Measurements from ENCODE around the gene NT5C.

NT5C gene

DNA sequence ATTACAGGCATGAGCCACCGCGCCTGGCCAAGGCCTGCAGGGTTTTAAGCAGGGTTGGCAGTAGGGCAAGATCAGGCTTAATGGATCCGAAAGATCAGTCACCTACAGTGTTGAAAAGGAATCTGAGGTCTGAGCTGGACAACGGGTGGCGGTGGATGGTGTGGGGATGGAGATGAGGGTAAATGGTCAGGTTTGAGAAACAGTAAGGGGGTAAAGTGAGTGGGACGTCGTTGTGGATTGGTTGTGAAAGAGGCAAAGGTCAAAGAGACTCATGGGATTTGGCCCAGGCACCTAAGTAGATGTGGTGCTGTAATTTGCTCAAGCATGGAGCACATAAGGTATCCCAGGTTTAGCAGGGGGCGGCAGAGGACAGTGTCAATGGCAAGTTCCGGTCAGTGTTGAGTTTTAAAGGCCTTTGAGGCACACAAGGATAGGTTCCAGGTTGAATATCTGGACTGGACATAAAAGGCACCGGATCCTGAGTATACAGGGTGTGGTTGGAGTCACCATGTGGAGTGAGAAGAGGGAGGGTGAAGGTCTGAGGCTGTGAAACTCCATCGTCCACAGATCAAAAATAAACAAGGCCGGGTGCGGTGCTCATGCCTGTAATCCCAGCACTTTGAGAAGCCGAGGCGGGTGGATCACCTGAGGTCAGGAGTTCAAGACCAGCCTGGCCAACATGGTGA is 44.9 kb downstream of the NT5C start:
- H3K27ac ChIP-seq (ENCODE audit: extremely low read depth, low read depth, low read length), result no peak overlapping the region
- no peak overlapping the region for H3K4me3 ChIP-seq (ENCODE audit: low read depth, low read length)
- H3K36me3 ChIP-seq (ENCODE audit: control insufficient read depth in 2 of 2, insufficient read depth in 1 of 2, low read length in 2 of 2), result no peaks in the 10 kb centered on the region
- ChIA-PET POLR2A (interaction anchor here (0.6 kb wide), 1 partner anchor 24 kb away, joined by 3 read pairs; no protein-coding TSS in a partner anchor), CTCF (interaction anchor here (2.1 kb wide), 1 partner anchor 125 kb away, joined by 7 read pairs; no protein-coding TSS in a partner anchor)
- no peak for TF ChIP-seq MZF1 (tag by site-specific recombination; IDR thresholded peaks at IDR 0.05; ENCODE audit: borderline replicate concordance)
- peak; percentile 83 for TF ChIP-seq KLF1 (tag by site-specific recombination; IDR thresholded peaks at IDR 0.05)
- no peaks in the 10 kb centered on the region for H3K9me3 ChIP-seq (ENCODE audit: control insufficient read depth, insufficient read depth, low read depth, low read length)
- 0 out of 2 replicates have a peak, but pooled peaks cover 2% of the 10 kb centered on the region for H3K4me1 ChIP-seq (ENCODE audit: control insufficient read depth, insufficient read depth, low read length)

DNA sequence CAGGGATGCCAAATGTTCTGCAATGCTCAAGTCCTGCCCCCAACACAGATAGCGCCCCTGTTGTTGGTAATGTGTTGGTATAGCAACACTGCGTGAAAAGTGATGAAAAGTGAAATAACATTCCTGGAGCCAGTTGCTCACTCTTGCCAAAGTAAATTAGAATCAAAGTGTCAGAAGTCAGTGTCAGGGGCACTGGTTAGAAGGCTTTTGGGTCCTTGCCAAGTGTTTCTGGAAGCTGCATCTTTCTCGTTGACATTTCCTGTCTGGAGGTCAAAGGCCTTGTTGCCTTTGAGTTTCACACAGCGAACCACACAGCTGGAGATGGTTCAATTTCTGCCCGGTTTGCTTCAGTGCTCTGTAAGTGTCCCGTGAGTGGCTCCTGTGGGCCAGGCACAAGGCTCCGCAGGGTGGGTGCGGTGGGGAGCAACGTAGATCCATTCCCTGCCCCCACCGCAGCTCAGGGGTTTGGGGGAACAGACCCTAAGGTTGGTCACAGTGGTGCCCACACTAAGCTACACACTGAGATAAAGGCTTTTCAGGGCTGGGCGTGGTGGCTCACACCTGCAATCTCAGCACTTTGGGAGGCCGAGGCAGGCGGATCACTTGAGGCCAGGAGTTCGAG is 47.4 kb downstream of the NT5C start:
- ChIA-PET CTCF (interaction anchor here (0.6 to 2.5 kb wide), 7 partner anchors 11 to 156 kb away, joined by 3 to 11 read pairs (median 3); no protein-coding TSS in a partner anchor), POLR2A (no interaction called here)
- Histone ChIP-seq H3K36me3 (ENCODE audit: control insufficient read depth in 2 of 2, insufficient read depth in 1 of 2, low read length in 2 of 2) (no peaks in the 10 kb centered on the region), H3K4me3 (ENCODE audit: low read depth, low read length) (no peak overlapping the region), H3K27ac (ENCODE audit: extremely low read depth, low read depth, low read length) (no peak overlapping the region), H3K9me3 (ENCODE audit: control insufficient read depth, insufficient read depth, low read depth, low read length) (no peaks in the 10 kb centered on the region), H3K4me1 (ENCODE audit: control insufficient read depth, insufficient read depth, low read length) (no peaks in the 10 kb centered on the region; the same call in 1 of the 2 replicates)
- TF ChIP-seq FEZF1 (tag by site-specific recombination; IDR thresholded peaks at IDR 0.05) (peak; percentile 30; the same call in 1 of the 2 replicates), ZNF274 (IDR thresholded peaks at IDR 0.05; ENCODE audit: low read length) (no peak), ZNF274 (tag by site-specific recombination; IDR thresholded peaks at IDR 0.05; ENCODE audit: borderline replicate concordance) (no peak), ZIC2 (tag by site-specific recombination; IDR thresholded peaks at IDR 0.05) (peak; percentile 89), PRDM1 (tag by site-specific recombination; IDR thresholded peaks at IDR 0.05) (peak; percentile 55; the same call in 1 of the 2 replicates)

DNA sequence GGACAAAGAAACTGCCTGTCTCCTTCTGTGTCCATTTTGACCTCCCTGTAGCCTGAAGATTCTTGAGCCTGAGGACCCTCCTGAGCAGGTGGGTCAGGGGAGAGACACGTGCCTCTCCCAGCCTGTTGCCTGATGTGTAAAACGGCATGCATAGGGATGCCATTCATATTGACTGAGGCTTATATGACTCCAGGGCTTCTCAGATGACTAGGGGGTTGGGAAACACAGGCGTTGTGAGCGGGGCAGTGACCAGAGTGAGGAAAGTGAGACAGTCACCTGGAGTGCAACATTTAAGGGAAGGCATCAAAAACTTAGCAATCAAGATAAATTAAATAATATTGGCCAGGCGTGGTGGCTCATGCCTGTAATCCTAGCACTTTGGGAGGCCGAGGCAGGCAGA is 48.9 kb downstream of the NT5C start:
- no peak overlapping the region for H3K4me3 ChIP-seq (ENCODE audit: low read depth, low read length)
- ChIA-PET POLR2A (interaction anchor here (1.0 kb wide), 1 partner anchor 72 kb away, joined by 3 read pairs; no protein-coding TSS in a partner anchor), CTCF (interaction anchor here (0.5 to 2.5 kb wide), 3 partner anchors 32 to 188 kb away, joined by 3 to 11 read pairs (median 3); partner anchors contain the start of gene MIF4GD)
- H3K27ac ChIP-seq (ENCODE audit: extremely low read depth, low read depth, low read length), result no peak overlapping the region
- peaks cover 2% of the 10 kb centered on the region; the same call in 1 of the 2 replicates for H3K4me1 ChIP-seq (ENCODE audit: control insufficient read depth, insufficient read depth, low read length)
- no peaks in the 10 kb centered on the region for H3K9me3 ChIP-seq (ENCODE audit: control insufficient read depth, insufficient read depth, low read depth, low read length)
- H3K36me3 ChIP-seq (ENCODE audit: control insufficient read depth in 2 of 2, insufficient read depth in 1 of 2, low read length in 2 of 2), result no peaks in the 10 kb centered on the region
- TF ChIP-seq ZNF184 (tag by site-specific recombination; IDR thresholded peaks at IDR 0.05) (no peak), ZNF157 (tag by site-specific recombination; IDR thresholded peaks at IDR 0.05) (no peak), ZNF621 (tag by site-specific recombination; IDR thresholded peaks at IDR 0.05) (no peak), ZNF132 (tag by site-specific recombination; IDR thresholded peaks at IDR 0.05; ENCODE audit: borderline replicate concordance) (no peak), ZNF239 (tag by site-specific recombination; IDR thresholded peaks at IDR 0.05) (no peak), SCRT1 (tag by site-specific recombination; IDR thresholded peaks at IDR 0.05; ENCODE audit: borderline replicate concordance) (no peak), KLF10 (tag by site-specific recombination; IDR thresholded peaks at IDR 0.05) (no peak), SP3 (tag by site-specific recombination; IDR thresholded peaks at IDR 0.05) (no peak), ZNF274 (IDR thresholded peaks at IDR 0.05; ENCODE audit: low read length) (no peak), ZNF274 (tag by site-specific recombination; IDR thresholded peaks at IDR 0.05; ENCODE audit: borderline replicate concordance) (no peak)
- TF ChIP-seq, protein P1, sequence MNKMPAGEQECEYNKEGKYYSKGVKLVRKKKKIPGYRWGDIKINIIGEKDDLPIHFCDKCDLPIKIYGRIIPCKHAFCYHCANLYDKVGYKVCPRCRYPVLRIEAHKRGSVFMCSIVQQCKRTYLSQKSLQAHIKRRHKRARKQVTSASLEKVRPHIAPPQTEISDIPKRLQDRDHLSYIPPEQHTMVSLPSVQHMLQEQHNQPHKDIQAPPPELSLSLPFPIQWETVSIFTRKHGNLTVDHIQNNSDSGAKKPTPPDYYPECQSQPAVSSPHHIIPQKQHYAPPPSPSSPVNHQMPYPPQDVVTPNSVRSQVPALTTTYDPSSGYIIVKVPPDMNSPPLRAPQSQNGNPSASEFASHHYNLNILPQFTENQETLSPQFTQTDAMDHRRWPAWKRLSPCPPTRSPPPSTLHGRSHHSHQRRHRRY (tag by site-specific recombination; IDR thresholded peaks at IDR 0.05), result no peak
- TF ChIP-seq, protein P2, sequence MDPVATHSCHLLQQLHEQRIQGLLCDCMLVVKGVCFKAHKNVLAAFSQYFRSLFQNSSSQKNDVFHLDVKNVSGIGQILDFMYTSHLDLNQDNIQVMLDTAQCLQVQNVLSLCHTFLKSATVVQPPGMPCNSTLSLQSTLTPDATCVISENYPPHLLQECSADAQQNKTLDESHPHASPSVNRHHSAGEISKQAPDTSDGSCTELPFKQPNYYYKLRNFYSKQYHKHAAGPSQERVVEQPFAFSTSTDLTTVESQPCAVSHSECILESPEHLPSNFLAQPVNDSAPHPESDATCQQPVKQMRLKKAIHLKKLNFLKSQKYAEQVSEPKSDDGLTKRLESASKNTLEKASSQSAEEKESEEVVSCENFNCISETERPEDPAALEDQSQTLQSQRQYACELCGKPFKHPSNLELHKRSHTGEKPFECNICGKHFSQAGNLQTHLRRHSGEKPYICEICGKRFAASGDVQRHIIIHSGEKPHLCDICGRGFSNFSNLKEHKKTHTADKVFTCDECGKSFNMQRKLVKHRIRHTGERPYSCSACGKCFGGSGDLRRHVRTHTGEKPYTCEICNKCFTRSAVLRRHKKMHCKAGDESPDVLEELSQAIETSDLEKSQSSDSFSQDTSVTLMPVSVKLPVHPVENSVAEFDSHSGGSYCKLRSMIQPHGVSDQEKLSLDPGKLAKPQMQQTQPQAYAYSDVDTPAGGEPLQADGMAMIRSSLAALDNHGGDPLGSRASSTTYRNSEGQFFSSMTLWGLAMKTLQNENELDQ (tag by site-specific recombination; IDR thresholded peaks at IDR 0.05; ENCODE audit: low read depth), result no peak
- TF ChIP-seq, protein P3, sequence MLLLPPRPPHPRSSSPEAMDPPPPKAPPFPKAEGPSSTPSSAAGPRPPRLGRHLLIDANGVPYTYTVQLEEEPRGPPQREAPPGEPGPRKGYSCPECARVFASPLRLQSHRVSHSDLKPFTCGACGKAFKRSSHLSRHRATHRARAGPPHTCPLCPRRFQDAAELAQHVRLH (tag by site-specific recombination; IDR thresholded peaks at IDR 0.05), result no peak

Measured in HEK293 (cell line).